ENCODE data around the gene GAK.

Gene GAK

GRCh38 chr4:822361-823175 lies 109.5 kb downstream of the GAK start:
- no peak overlapping the region for H3K27ac ChIP-seq
- H3K36me3 ChIP-seq = no peaks in the 10 kb centered on the region
- no peak overlapping the region for H3K9ac ChIP-seq
- H4K20me1 ChIP-seq = peaks cover 39% of the 10 kb centered on the region
- TF ChIP-seq Cebpa-rat (IDR thresholded peaks at IDR 0.05) = no peak
- H3K27me3 ChIP-seq = peaks cover 64% of the 10 kb centered on the region
- H3K4me3 ChIP-seq = no peak overlapping the region
- H3K4me1 ChIP-seq = peaks cover 31% of the 10 kb centered on the region
- peak overlapping the region; percentile 78 for H3K4me2 ChIP-seq
- H3K9me3 ChIP-seq = no peaks in the 10 kb centered on the region

GRCh38 chr4:821631-822030 lies 110.5 kb downstream of the GAK start:
- Histone ChIP-seq H3K27ac (no peak overlapping the region), H3K4me1 (peaks cover 33% of the 10 kb centered on the region), H4K20me1 (peaks cover 39% of the 10 kb centered on the region), H3K36me3 (no peaks in the 10 kb centered on the region), H3K4me3 (no peak overlapping the region), H3K4me2 (no peak overlapping the region), H3K9ac (no peak overlapping the region), H3K27me3 (peaks cover 55% of the 10 kb centered on the region), H3K9me3 (no peaks in the 10 kb centered on the region)
- TF ChIP-seq Cebpa-rat (IDR thresholded peaks at IDR 0.05) = no peak

DNA sequence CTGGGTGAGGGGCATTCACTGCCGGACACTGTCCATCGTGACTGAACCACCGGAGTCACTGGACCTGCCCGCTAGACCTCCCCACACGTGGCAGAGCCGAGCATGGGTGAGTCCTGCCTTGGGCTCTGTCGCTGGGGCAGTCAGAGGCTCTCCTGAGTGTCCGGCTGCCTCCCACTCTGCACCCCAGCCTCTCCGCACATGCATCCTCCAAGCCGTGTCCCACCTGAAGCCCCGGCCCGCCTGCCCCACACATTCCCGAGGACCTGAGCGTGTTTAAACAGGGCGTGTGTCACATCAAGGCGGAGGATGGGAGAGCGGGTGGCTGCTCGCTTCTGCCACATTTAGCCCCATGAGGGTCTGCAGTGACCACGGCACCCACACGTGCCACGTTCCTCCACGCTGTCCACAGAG lies 110.9 kb downstream of the GAK start:
- Histone ChIP-seq H3K27me3 (peaks cover 53% of the 10 kb centered on the region), H3K27ac (no peak overlapping the region), H3K4me3 (no peak overlapping the region), H4K20me1 (peaks cover 39% of the 10 kb centered on the region), H3K9ac (no peak overlapping the region), H3K9me3 (no peaks in the 10 kb centered on the region), H3K36me3 (no peaks in the 10 kb centered on the region), H3K4me2 (no peak overlapping the region), H3K4me1 (peaks cover 34% of the 10 kb centered on the region)
- no peak for TF ChIP-seq Cebpa-rat (IDR thresholded peaks at IDR 0.05)

DNA sequence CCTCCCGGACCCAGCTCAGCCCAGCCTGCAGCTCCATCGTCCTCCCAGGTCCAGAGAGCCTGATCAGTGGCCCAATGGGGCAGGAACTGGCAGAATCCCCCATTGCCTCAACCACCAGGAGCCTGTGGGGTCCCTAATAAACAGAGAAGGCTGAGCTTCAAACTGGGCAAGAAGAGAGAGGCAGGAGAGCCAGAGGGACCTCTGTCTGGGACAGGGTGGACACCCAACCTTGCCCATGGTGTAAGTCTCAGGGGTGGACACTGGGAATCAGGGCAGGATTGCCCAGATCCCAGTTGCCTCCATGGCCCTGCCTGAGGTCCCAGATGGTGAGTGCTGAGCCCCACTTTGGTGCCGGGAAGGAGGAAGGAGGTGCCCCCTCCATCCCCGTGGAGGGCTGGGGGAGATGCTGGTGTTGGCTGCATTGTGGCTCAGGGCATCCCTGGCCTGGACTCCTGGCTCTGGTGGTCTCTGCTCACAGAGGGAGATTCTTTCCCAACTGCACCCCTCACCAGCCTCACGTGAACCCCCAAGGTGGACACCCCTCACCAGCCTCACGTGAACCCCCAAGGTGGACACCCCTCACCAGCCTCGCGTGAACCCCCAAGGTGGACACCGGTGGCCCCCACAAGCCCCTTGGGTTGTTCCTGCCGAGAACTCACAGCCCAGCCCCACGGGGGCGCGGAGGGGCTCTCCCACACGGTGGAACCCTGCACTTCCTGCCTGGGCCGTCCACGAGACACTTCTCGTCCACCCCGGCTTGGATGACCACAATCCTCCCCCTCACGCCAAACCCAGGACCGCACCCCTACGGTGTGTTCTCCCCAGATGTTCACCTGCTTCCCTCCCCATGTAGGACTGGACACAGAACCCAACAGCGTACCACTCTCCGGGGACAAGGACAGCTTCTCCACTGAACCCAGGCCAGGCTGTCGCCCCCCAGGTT lies 111.6 kb downstream of the GAK start:
- H3K27me3 ChIP-seq = peaks cover 47% of the 10 kb centered on the region
- H3K36me3 ChIP-seq = no peaks in the 10 kb centered on the region
- no peak overlapping the region for H3K9ac ChIP-seq

GRCh38 chr4:819401-820229 lies 112.5 kb downstream of the GAK start:
- H3K27ac ChIP-seq = no peak overlapping the region
- H3K27me3 ChIP-seq = peaks cover 39% of the 10 kb centered on the region
- no peaks in the 10 kb centered on the region for H3K9me3 ChIP-seq
- peaks cover 25% of the 10 kb centered on the region for H3K4me1 ChIP-seq
- H3K4me3 ChIP-seq = no peak overlapping the region
- TF ChIP-seq Cebpa-rat (IDR thresholded peaks at IDR 0.05) = no peak
- no peak overlapping the region for H3K4me2 ChIP-seq
- peaks cover 30% of the 10 kb centered on the region for H4K20me1 ChIP-seq
- H3K9ac ChIP-seq = no peak overlapping the region
- H3K36me3 ChIP-seq = no peaks in the 10 kb centered on the region

More for the DNA sequence above, 111.6 kb downstream of the GAK start:
- peaks cover 39% of the 10 kb centered on the region for H4K20me1 ChIP-seq
- no peaks in the 10 kb centered on the region for H3K9me3 ChIP-seq
- no peak for TF ChIP-seq Cebpa-rat (IDR thresholded peaks at IDR 0.05)
- no peak overlapping the region for H3K4me2 ChIP-seq
- H3K4me3 ChIP-seq = no peak overlapping the region
- no peak overlapping the region for H3K27ac ChIP-seq
- H3K4me1 ChIP-seq = peaks cover 34% of the 10 kb centered on the region

- Histone ChIP-seq H4K20me1 (peaks cover 17% of the 10 kb centered on the region), H3K36me3 (no peaks in the 10 kb centered on the region), H3K27me3 (peaks cover 26% of the 10 kb centered on the region), H3K4me2 (no peak overlapping the region), H3K27ac (no peak overlapping the region), H3K9ac (no peak overlapping the region), H3K4me3 (no peak overlapping the region), H3K9me3 (no peaks in the 10 kb centered on the region), H3K4me1 (peaks cover 12% of the 10 kb centered on the region)
- TF ChIP-seq Cebpa-rat (IDR thresholded peaks at IDR 0.05) = no peak
Measured at GRCh38 chr4:818106-818921, 113.8 kb downstream of the GAK start.

DNA sequence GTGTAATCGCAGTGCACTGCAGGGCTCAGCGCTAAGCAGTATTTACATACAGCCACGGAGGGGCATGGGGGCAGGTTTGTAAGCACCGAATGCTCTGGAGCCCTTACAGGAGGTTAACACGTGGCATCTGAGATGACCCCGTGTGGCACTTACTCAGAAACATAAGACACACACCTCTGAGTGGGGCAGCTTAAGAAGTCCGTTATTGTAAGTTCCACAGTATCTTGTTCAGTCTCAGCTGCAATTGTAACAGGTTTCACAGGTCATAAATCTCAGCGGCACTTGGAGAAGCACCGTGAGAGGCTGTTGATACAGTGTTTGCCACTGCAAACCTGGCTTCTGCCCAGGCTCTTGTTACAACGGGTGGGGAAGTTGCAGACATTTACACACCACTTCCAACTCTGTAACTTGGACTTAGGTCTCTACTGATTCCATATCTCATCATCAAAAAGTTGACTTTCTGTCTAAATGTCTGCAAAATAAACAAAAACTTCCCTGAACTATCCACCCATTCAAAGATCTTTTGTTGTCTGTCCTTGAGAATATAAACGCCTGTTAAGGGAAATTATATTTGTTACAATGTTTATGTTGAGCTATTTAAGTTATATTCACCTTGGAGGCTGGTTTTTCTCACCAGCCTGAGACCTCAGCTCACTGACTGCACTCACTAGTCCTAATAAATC lies 116.5 kb downstream of the GAK start:
- no peaks in the 10 kb centered on the region for H3K9me3 ChIP-seq
- no peak overlapping the region for H3K9ac ChIP-seq
- no peaks in the 10 kb centered on the region for H3K36me3 ChIP-seq
- no peak overlapping the region for H3K27ac ChIP-seq
- no peaks in the 10 kb centered on the region for H4K20me1 ChIP-seq
- H3K4me3 ChIP-seq = no peak overlapping the region
- no peak for TF ChIP-seq Cebpa-rat (IDR thresholded peaks at IDR 0.05)
- no peak overlapping the region for H3K4me2 ChIP-seq
- H3K27me3 ChIP-seq = no peaks in the 10 kb centered on the region
- H3K4me1 ChIP-seq = 0 out of 2 replicates have a peak, but pooled peaks cover 3% of the 10 kb centered on the region

GRCh38 chr4:814312-814850 lies 117.7 kb downstream of the GAK start:
- no peak overlapping the region for H3K9ac ChIP-seq
- H3K9me3 ChIP-seq = no peaks in the 10 kb centered on the region
- TF ChIP-seq Cebpa-rat (IDR thresholded peaks at IDR 0.05) = no peak
- H3K27me3 ChIP-seq = no peaks in the 10 kb centered on the region
- no peak overlapping the region for H3K4me2 ChIP-seq
- no peak overlapping the region for H3K4me3 ChIP-seq
- no peaks in the 10 kb centered on the region for H3K36me3 ChIP-seq
- H3K4me1 ChIP-seq = 0 out of 2 replicates have a peak, but pooled peaks cover 3% of the 10 kb centered on the region
- no peak overlapping the region for H3K27ac ChIP-seq
- H4K20me1 ChIP-seq = no peaks in the 10 kb centered on the region
